SIG-M5 treated with dmso at 0.1 percent for 504 hours (cell line): ENCODE measurements around the gene SEMA3B.
"Not testable (repeated sequence)": the region's sequence is repeated elsewhere in the genome, so short reads cannot be mapped to it uniquely, and the experiment has no call there.

Experiments
- DNase-seq: peaks from one replicate; lab custom pipeline; 2025; ENCODE audit not compliant: unreplicated experiment; lab: John Stamatoyannopoulos, UW

The SEMA3B gene

DNA sequence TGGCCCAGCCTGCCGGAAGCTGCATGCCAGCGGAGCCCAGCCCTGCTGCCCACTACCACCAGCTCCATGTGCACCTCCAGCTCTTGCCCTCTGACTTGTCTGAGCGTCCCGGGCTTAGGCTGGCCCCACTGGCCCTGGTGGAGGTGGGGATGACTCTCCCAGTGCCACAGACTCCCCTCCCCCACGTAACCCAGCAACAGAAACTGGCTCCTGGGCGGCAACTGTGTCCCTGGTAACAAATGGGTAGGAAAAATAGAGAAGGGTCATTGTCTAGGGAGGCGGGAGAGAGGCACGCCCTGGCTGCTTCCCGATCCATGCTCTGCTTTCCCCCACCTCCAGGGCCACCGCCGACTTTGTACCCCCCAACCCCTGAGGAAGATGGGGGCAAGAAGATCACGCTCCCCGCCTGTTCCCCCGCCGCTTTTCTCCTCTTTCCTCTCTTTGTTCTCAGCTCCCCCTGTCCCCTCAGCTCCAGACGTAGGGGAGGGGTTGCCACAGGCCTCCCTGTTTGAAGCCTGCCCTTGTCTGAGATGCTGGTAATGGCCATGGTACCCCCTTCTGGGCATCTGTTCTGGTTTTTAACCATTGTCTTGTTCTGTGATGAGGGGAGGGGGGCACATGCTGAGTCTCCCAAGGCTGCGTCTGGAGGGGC lies 10.8 kb upstream of the SEMA3B start:
- no peak for DNase-seq

DNA sequence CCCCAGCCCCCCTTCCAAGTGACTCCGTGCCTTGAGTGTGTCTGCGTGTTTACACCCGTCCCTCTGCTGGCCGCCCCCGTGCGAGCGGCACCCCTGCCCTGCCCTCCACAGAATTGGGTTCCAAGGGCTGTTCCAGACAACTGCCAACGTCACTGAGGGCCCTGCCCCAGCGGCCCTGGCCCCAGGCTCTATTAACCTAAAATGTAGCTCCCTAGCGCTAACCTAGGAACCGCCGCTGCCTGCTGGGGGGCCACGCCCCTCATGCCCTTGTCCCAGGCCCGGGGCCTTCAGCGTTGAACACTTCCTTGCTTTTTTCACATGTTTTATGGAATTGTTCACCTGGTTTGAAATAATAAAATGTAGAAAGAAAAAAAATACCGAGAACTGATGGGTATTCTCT lies 10.0 kb upstream of the SEMA3B start:
- no peak for DNase-seq

DNA sequence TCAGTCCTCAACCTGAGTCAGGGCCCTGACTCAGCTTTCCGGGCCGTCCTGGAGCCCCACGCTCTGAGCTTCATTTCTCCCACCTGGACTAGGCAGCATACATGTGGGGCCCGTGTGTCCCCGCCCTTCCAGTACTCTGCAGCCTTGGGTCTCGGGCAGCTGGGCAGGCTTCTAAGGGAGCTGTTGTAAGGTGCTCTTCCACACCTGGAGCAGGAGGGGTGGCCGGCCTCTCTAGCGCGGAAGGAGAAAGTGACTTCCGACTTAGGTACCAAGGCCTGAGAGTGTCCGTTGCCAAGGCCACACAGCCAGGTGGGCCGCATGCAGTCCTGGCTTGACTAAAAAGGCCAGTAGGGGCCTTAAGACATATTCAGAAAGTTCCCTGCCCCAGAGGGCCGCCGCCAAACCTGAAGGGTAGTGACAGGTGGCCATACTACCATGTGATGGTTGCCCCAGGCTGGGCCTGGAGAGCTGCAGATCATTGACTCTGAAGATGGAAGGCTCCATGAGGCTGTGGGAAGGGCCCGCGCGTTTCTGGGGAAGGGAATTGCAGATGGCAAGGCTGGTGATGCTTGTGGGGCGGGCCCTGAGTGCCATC lies 9.4 kb upstream of the SEMA3B start:
- no peak for DNase-seq

- peak; percentile 75 for DNase-seq
Measured at GRCh38 chr3:50260027-50260941, 8.7 kb upstream of the SEMA3B start.

- no peak for DNase-seq
Measured at GRCh38 chr3:50260942-50261441, 8.0 kb upstream of the SEMA3B start.

DNA sequence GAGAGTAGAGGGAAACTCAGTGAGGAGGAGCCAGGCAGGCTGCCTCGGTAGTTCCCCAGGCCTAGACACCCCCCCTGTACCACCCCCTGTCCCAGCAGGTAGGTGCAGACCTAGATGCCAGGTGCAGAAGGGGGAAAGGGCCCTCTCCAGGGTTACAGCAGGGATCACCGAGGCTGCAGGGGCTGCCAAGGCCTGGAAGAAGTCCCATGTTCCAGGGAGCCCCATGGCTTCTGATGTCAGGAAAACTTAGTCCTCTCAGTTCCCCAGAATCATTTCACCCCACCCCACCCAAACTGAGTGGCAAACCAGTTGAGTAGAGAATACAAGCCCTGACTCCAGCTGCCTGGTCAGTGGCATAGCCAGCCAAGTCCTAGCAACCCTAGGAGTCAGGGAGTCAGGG lies 7.4 kb upstream of the SEMA3B start:
- no peak for DNase-seq

DNA sequence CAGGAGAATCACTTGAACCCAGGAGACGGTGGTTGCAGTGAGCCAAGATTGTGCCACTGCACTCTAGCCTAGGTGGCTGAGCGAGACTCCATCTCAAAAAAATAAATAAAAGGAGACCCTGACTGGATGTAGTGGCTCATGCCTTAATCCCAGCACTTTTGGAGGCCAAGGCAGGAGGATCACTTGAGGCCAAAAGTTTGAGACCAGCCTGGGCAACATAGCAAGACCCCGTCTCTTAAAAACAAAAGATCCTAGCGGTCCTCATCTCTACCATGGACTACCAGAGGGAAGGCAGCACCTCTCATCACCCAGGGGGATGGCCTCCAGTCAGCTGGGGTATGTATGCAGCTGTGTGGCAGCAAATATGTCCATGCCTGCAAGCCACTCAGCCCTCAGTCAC lies 6.7 kb upstream of the SEMA3B start:
- not testable (repeated sequence) for DNase-seq

DNA sequence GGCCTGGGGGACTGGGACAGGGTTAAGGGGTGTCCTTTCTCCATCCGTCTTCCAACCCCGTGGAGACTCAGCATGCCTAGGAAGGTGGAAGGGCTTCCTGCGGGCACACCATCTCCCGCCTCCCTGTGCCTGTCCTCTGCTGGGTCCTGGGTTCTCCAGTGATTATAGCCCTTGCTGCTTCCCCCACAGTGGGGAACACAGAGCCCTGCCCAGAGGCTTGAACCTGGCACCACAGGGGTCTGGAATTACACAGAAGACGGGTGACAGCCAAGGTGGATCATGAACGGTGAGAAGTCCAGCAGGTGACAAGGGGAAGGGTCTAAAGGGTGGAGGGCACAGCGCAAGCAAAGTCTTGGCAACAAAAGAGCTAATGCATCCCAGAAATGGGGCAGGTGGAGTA lies 6.2 kb upstream of the SEMA3B start:
- no peak for DNase-seq

DNA sequence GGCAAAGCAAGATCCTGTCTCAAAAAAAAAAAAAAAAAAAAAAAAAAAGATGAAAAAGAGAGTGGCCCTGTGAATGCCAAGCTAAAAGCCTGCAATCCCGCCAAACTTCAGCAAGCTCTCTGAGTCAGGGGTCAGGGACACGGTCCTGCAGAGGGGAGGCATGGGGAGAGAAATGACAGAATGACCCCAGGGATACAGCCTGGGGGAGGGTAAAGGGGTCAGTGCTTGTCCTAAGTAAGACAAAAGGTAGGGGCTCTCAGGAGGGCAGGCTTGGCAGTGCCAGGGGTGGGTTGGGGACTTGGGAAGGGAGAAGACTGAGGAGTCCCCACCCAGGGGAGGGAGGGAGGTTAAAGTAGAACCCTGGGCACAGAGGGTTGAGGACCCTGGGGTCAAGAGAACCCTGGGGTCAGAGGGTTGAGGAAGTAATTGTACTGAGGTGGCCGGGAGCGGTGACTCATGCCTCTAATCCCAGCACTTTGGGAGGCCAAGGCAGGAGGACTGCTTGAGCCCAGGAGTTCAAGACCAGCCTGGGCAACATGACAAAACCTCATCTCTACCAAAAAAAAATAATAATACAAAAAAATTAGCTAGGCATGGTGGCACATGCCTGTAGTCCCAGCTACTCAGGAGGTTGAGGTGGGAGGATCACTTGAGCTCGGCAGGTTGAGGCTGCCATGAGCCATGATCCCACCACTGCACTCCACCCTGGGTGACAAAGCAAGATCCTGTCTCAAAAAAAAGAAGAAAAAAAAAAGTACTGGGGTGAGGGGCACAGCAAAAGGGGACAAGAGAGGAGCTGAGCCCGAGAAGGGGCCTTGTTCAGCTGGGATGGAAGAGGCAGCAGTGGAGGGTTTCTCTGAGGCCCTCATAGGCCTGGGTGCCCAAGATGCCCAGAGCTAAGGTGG lies 5.2 kb upstream of the SEMA3B start:
- no peak for DNase-seq

DNA sequence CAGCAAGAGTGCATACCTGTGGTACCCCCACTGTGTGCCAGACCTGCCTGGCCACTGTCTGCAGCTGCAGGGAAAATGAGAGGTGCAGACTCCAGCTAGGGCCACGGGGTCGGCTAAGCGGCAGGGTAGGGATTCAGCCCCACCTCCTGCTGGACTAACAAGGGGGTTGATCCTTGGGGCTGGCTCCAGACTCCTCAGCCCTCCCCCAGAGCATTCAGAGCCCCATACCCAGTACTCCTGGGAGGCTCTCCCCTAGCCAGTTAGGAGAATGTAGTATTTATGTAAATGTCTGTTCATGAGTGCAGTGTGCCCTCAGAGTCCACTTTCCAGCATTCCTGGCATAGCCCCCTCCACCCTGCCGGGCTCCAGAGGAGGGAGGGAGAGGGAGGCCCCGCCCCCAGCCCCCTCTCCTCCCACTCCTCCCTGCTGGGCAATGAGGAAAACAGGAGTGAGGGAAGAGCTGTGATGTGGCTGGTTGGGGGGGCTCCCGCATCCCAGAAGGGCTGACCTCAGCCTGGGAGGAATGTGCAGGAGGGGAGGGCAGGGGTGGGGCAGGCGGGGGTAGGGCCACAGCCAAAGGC lies 4.5 kb upstream of the SEMA3B start:
- DNase-seq = no peak

GRCh38 chr3:50264964-50265485 lies 3.9 kb upstream of the SEMA3B start:
- no peak for DNase-seq

DNA sequence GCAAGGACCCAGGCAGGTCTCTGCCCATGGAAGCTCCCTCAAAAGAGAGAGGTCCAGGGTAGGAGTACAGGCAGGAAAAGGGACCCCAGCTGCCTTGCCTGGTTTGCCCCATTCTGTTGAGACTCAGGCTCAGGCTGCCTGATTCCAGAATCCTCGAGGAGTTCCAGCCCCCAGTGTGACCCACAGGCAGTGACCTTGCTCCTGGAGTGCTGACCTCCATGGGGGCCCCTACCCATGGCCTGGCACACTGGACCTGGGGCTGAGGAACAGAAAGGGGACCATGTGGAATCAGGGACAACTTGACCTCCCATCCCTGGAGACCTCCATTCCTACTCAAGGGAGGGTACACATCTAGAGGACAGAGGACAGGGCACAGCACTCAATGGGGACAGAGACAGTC lies 3.4 kb upstream of the SEMA3B start:
- DNase-seq = no peak

DNA sequence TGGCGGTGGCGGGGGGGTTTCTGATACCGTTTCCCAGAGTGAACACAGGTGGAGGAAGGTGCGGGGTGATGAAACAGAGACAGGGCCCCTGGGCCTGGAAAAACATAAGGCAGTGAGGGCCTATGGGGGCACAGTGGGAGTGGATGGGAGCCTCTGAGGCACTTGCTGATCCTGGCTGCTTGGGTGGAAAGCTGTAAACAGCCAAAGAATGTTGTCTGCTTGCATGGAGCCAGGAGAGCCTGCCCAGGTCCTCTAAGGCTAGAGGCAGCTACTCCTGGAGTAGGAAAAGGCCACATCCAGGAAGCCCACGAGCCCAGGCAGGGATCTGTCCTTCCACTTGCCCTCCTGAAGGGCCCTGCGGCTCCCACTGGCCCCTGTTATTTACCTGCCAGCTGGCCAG lies 2.9 kb upstream of the SEMA3B start:
- DNase-seq = no peak

DNA sequence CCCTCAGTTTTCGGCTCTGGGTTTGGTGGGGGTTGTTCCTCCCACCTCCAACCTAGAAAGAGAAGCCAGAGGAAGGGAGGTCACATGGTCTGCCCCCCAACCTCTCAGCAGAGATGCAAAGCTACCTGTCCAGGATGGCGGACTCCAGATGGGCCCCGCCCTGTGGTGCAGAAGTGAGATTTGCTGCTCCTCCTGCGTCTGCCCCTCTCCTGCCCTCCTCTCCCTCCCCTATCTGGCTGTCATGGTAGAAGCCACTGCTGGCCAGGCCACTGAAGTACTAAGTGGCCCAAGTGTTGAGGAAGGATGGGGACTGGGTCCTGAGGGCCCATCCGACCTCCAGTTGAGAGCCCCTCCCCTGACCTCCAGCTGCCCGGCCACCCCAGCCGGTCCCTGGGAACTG lies 2.1 kb upstream of the SEMA3B start:
- no peak for DNase-seq

GRCh38 chr3:50267280-50267913 lies 1.6 kb upstream of the SEMA3B start:
- DNase-seq = no peak

- no peak for DNase-seq
Measured at GRCh38 chr3:50268276-50268675, 671 bp upstream of the SEMA3B start.

DNA sequence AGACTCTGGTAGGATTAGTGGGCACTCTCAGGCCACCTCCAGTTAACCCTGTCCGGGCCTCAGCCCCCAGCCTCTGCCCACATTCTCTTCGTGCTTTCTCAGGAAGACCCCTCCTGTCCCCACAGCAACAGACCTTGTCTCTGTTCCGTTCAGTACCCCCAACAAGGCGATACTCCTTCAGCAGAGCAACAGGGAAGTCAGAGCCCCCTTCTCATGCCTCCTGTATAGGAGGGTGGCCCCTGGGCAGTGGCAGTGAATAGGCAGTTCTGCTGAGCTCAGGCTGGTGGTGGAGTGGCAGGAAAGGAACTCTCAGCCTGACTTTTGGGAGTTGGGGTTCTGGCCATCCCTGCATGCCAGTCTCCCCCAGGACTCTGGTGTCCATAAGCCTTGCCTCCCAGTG lies 513 bp downstream of the SEMA3B start:
- DNase-seq = no peak

DNA sequence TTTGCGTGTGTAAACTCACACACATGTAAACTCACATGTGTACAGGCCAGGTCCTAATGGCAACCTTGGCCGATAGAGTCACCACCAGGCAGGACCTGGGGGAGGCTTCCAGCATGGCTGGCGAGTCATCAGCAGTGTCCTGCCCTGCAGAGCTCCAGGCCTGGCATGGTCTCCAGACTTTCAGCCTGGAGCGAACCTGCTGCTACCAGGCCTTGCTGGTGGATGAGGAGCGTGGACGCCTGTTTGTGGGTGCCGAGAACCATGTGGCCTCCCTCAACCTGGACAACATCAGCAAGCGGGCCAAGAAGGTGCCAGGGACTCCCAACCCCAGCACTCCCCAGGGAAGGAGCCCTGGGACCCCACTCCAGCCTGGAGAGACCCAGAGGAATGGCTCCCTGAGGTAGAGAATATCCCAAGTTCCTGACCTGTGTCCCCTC lies 1.0 kb downstream of the SEMA3B start:
- DNase-seq = no peak

DNA sequence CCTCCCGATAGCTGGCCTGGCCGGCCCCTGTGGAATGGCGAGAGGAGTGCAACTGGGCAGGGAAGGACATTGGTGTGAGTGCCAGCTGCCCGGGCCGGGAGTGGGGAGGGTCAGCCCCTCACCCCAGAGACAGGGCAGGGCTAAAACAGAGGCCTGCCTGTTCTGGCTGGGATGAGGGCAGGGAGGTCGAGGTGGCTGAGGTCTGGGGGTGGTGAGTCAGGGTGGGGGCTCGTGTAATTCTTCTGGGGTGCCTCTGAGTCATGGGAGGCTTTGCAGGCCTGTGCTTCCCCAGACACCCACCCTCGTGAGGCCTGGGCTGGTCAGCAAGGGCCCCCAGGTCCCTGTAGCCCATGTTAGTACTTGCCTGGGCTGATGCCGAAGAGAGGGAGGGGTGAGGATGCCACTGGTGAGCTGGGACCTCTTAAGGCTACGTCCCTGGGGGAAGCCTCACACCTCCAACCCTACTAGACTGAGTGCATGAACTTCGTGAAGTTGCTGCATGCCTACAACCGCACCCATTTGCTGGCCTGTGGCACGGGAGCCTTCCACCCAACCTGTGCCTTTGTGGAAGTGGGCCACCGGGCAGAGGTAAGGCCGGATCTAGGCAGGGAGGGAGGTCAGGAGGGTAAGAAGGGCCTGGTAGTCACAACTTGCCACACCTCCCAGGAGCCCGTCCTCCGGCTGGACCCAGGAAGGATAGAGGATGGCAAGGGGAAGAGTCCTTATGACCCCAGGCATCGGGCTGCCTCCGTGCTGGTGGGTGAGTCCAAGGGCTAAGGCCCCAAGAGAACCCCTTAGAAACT lies 1.7 kb downstream of the SEMA3B start:
- DNase-seq = no peak
